ENCODE measurements around the gene PRKAG2.

DNA sequence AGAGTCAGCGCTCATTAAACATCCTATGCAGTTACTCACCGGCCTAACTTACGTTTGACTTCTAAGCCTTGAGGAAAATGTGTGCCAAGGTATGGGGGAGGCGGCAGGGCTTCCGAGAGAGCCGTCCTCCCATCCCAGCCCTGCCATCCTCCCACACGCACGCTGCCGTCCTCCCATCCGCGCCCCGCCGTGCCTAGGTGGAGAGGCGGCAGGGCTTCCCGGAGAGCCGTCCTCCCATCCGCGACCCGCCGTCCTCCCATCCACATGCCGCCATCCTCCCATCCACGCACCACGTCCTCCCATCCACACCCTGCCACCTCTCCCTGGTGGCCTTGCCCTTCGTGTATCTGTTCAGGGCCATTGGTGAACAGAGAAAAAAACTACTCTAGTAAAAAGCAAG is 162.7 kb downstream of the PRKAG2 start:
- TF ChIP-seq POLR2AphosphoS5 (IDR thresholded peaks at IDR 0.05), result no peak
- TF ChIP-seq, protein P1, sequence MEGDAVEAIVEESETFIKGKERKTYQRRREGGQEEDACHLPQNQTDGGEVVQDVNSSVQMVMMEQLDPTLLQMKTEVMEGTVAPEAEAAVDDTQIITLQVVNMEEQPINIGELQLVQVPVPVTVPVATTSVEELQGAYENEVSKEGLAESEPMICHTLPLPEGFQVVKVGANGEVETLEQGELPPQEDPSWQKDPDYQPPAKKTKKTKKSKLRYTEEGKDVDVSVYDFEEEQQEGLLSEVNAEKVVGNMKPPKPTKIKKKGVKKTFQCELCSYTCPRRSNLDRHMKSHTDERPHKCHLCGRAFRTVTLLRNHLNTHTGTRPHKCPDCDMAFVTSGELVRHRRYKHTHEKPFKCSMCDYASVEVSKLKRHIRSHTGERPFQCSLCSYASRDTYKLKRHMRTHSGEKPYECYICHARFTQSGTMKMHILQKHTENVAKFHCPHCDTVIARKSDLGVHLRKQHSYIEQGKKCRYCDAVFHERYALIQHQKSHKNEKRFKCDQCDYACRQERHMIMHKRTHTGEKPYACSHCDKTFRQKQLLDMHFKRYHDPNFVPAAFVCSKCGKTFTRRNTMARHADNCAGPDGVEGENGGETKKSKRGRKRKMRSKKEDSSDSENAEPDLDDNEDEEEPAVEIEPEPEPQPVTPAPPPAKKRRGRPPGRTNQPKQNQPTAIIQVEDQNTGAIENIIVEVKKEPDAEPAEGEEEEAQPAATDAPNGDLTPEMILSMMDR (IDR thresholded peaks at IDR 0.05), result no peak

Data from breast epithelium (tissue), 3 donors.